Renal cortex interstitium (tissue), 15 donors: ENCODE results near the gene IST1. TPM values are rescaled to one million over a fixed set of nuclear protein-coding genes. Genes with fewer than 3 reads are reported as not detected.
A peak's percentile ranks its signal among the peaks of the same experiment; 100 is the strongest.

Experiments used
- DNase-seq, 11 donors: peaks; one replicate each; pipeline ENCODE4 v3.0.0-alpha.2; 2013; ENCODE audit warnings: low read depth in 9 of 11, low spot score in 4 of 11; ENCODE audit errors: extremely low read depth in 1 of 11
- long read RNA-seq, 16 experiments: transcript quantifications; one replicate each; lab custom pipeline, GENCODE V29; 2026
- polyA plus RNA-seq, 3 donors: library from polyadenylated mRNA; unstranded; fragments of 120-200 nt; gene quantifications; one replicate each; pipeline ENCODE4 v1.2.1, GENCODE V29; 2013; ENCODE audit not compliant: insufficient read length in 3 of 3

IST1 gene
- polyA plus RNA-seq = 100 to 1,000 TPM; 255 to 338 (median 304) TPM
- long read RNA-seq, donor 1, full-length matches to known transcripts = 34 of 59 reads
- long read RNA-seq, donor 1, partial matches to known transcripts = 25 of 59 reads
- long read RNA-seq, donor 1, other reads (novel, unspliced or antisense) = 0 of 59 reads
- long read RNA-seq, donor 2, full-length matches to known transcripts = 35 of 35 reads
- long read RNA-seq, donor 2, partial matches to known transcripts = 0 of 35 reads
- long read RNA-seq, donor 2, other reads (novel, unspliced or antisense) = 0 of 35 reads
- long read RNA-seq, donor 3, full-length matches to known transcripts = 45 of 67 reads
- long read RNA-seq, donor 3, partial matches to known transcripts = 15 of 67 reads
- long read RNA-seq, donor 3, other reads (novel, unspliced or antisense) = 7 of 67 reads
- long read RNA-seq, donor 4, full-length matches to known transcripts = 27 of 41 reads
- long read RNA-seq, donor 4, partial matches to known transcripts = 14 of 41 reads
- long read RNA-seq, donor 4, other reads (novel, unspliced or antisense) = 0 of 41 reads
- long read RNA-seq, donor 5 = 0 reads
- long read RNA-seq, donor 6, full-length matches to known transcripts = 29 of 34 reads
- long read RNA-seq, donor 6, partial matches to known transcripts = 5 of 34 reads
- long read RNA-seq, donor 6, other reads (novel, unspliced or antisense) = 0 of 34 reads
- long read RNA-seq, donor 7, full-length matches to known transcripts = 53 of 115 reads
- long read RNA-seq, donor 7, partial matches to known transcripts = 62 of 115 reads
- long read RNA-seq, donor 7, other reads (novel, unspliced or antisense) = 0 of 115 reads
- long read RNA-seq, donor 8 = 0 reads
- long read RNA-seq, donor 9, full-length matches to known transcripts = 36 of 74 reads
- long read RNA-seq, donor 9, partial matches to known transcripts = 38 of 74 reads
- long read RNA-seq, donor 9, other reads (novel, unspliced or antisense) = 0 of 74 reads
- long read RNA-seq, donor 10, full-length matches to known transcripts = 37 of 47 reads
- long read RNA-seq, donor 10, partial matches to known transcripts = 10 of 47 reads
- long read RNA-seq, donor 10, other reads (novel, unspliced or antisense) = 0 of 47 reads
- long read RNA-seq, donor 11, full-length matches to known transcripts = 32 of 32 reads
- long read RNA-seq, donor 11, partial matches to known transcripts = 0 of 32 reads
- long read RNA-seq, donor 11, other reads (novel, unspliced or antisense) = 0 of 32 reads
- long read RNA-seq, donor 12, full-length matches to known transcripts = 10 of 41 reads
- long read RNA-seq, donor 12, partial matches to known transcripts = 31 of 41 reads
- long read RNA-seq, donor 12, other reads (novel, unspliced or antisense) = 0 of 41 reads
- long read RNA-seq, donor 13 = 0 reads
- long read RNA-seq, donor 14, full-length matches to known transcripts = 33 of 40 reads
- long read RNA-seq, donor 14, partial matches to known transcripts = 7 of 40 reads
- long read RNA-seq, donor 14, other reads (novel, unspliced or antisense) = 0 of 40 reads
- long read RNA-seq, donor 15, full-length matches to known transcripts = 22 of 22 reads
- long read RNA-seq, donor 15, partial matches to known transcripts = 0 of 22 reads
- long read RNA-seq, donor 15, other reads (novel, unspliced or antisense) = 0 of 22 reads
- long read RNA-seq, donor 16, full-length matches to known transcripts = 72 of 113 reads
- long read RNA-seq, donor 16, partial matches to known transcripts = 36 of 113 reads
- long read RNA-seq, donor 16, other reads (novel, unspliced or antisense) = 5 of 113 reads

GRCh38 chr16:71894921-71895678 lies at the start of gene IST1:
Gene IST1, plus strand, starts transcription at chr16:71895531. Its CDS starts 20,110 bp downstream, at chr16:71915641.
- peak; percentile 91 to 99 (median 98) for DNase-seq

- peak; percentile 56 to 92 (median 83) for DNase-seq
These were observed 49.5 kb upstream of the IST1 start, which contains the start of gene ATXN1L for GRCh38 chr16:71845639-71846430. Gene ATXN1L, plus strand, starts transcription at chr16:71845976. Its CDS starts 3,765 bp downstream, at chr16:71849741.

- no peak for DNase-seq
These were observed 48.9 kb upstream of the IST1 start for GRCh38 chr16:71846431-71846830.

- DNase-seq = no peak
These were observed 48.2 kb upstream of the IST1 start for GRCh38 chr16:71847096-71847495.

GRCh38 chr16:71848622-71849021 lies 46.7 kb upstream of the IST1 start:
- no peak for DNase-seq

- DNase-seq = no peak
These were observed 43.6 kb upstream of the IST1 start for GRCh38 chr16:71851746-71852145.

- DNase-seq = no peak
These were observed 43.2 kb upstream of the IST1 start for GRCh38 chr16:71852158-71852557.

GRCh38 chr16:71852561-71852960 lies 42.8 kb upstream of the IST1 start:
- no peak for DNase-seq

GRCh38 chr16:71853413-71853812 lies 41.9 kb upstream of the IST1 start:
- DNase-seq = no peak

- DNase-seq = no peak
These were observed 40.9 kb upstream of the IST1 start for GRCh38 chr16:71854369-71854948.

- DNase-seq = no peak
These were observed 39.2 kb upstream of the IST1 start for GRCh38 chr16:71855937-71856662.

GRCh38 chr16:71859762-71860521 lies 35.4 kb upstream of the IST1 start:
- DNase-seq = no peak

GRCh38 chr16:71863995-71864394 lies 31.3 kb upstream of the IST1 start:
- DNase-seq = no peak

GRCh38 chr16:71865173-71865863 lies 30.0 kb upstream of the IST1 start:
- DNase-seq = no peak
